ENCODE results near the gene TRPV3.

DNA sequence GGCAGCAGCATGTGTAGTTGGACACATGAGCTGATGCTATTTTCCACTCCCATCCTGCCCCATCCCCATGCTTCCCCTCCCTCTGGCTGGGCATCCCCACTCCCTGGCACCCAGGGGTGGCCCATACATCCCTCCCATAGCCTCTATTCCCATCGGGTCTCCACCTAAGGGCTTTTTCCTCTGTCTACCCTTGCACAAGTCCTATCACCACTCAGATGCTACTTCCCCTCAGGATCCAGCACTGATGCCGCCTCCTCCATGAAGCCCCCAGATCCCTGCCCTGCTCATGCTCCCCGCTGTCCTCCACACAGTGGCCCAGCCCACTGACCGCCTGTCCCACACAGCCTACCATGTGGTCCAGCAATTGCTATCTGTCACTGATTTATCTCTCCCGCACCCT, 35.8 kb upstream of the TRPV3 start:
- no peak for TF ChIP-seq EZH2 (IDR thresholded peaks at IDR 0.05; ENCODE audit: low read length, missing control alignments)
- TF ChIP-seq, protein P1, sequence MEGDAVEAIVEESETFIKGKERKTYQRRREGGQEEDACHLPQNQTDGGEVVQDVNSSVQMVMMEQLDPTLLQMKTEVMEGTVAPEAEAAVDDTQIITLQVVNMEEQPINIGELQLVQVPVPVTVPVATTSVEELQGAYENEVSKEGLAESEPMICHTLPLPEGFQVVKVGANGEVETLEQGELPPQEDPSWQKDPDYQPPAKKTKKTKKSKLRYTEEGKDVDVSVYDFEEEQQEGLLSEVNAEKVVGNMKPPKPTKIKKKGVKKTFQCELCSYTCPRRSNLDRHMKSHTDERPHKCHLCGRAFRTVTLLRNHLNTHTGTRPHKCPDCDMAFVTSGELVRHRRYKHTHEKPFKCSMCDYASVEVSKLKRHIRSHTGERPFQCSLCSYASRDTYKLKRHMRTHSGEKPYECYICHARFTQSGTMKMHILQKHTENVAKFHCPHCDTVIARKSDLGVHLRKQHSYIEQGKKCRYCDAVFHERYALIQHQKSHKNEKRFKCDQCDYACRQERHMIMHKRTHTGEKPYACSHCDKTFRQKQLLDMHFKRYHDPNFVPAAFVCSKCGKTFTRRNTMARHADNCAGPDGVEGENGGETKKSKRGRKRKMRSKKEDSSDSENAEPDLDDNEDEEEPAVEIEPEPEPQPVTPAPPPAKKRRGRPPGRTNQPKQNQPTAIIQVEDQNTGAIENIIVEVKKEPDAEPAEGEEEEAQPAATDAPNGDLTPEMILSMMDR (conservative IDR thresholded peaks at IDR 0.05 in 1 of 2, IDR thresholded peaks at IDR 0.05 in 1 of 2; ENCODE audit: low read depth in 1 of 2, low read length in 2 of 2): no peak
